HG03175 (cell line): Measurements from ENCODE around the gene LRRTM2.

Experiments used
- ATAC-seq: cut with Tn5 transposase; IDR thresholded peaks from one replicate; pipeline ENCODE4 v1.9.1; 2021; ENCODE audit warnings: mild to moderate bottlenecking, moderate library complexity; ENCODE audit not compliant: unreplicated experiment

The LRRTM2 gene

DNA sequence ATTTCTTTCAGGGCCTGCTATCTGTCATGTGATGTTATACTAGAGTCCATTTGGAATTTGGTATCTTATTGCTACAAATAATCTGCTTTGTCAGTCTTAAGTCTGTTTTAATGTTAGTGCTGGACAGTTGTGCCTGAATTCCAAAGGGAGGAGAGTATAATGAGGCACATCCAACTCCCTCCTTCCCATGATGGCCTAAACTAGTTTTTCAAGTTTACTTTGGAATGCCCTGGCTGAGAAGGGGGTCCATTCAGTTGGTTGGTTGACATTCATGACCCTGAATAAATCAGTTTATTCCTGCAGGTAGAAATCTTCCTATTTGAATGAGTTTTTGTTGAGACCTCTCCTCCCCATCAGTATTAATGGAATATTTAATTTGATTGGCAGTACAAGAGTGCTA lies 9.4 kb upstream of the LRRTM2 start:
- ATAC-seq = no peak

DNA sequence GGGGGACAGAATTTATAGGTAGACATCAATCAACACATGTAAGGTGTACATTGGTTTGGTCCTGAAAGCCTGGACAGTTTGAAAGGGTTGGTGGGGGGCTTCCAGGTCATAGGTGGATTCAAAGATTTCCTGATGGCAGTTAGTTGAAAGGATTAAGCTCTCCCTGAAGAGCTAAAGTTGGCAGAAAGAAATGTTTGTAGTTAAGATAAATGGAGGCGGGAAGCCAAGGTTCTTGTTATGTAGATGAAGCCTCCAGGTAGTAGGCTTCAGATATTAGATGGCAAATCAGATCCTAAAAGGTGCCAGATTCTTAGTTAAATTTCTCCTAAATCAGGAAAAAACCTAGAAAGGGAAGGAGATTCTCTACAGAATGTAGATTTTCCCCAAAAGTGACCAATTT lies 9.0 kb upstream of the LRRTM2 start:
- ATAC-seq = no peak

DNA sequence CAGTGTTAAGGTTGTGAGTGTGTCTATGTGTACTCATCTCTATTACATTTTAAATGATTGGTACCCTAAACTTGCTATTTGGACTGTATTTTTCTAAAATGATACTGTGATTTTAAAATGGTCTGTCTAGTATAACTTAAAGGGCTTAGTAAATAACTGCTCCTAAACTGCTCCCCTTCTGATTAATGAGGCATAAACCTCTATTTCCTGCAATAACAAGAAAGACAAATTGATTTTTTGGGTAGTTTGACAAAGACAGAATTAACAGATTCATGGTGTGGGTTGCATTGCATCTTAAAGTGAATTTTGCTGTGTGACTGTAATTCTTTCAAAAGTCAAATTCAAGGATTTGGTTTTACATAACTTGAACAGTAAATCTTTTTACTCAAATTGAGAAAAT lies 8.1 kb upstream of the LRRTM2 start:
- ATAC-seq = no peak

DNA sequence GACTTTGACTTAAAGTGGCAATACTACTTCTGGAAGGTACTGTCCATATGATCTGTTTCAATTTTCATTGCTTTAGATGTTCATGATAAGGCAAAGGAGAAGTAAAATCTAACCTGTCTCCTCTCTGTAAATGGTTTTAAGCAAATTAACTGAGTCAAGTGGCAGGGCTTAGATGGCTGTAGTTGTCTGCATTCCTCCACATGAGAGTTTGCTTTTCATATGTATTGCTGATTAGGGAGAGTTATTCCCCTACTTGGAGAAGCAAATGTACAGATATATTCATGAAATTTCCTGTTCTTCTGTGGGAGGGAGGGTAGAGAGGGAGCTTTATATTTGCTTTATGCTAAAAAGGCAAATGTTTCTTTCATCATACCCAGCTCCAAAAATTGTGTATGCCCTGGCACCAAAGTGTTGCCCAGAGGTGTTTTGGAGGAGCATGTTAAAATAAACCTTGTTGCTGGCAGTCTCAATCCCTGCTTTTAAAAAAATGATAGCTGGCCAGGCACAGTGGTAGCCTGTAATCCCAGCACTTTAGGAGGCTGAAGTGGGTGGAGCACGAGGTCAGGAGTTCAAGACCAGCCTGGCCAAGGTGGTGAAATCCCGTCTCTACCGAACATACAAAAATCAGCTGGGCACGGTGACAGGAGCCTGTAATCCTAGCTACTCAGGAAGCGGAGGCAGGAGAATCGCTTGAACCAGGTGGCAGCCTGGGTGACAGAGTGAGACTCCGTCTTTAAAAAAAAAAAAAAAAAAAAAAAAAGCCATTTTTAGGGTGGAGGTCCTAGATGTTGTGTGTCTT lies 3.5 kb upstream of the LRRTM2 start:
- no peak for ATAC-seq

DNA sequence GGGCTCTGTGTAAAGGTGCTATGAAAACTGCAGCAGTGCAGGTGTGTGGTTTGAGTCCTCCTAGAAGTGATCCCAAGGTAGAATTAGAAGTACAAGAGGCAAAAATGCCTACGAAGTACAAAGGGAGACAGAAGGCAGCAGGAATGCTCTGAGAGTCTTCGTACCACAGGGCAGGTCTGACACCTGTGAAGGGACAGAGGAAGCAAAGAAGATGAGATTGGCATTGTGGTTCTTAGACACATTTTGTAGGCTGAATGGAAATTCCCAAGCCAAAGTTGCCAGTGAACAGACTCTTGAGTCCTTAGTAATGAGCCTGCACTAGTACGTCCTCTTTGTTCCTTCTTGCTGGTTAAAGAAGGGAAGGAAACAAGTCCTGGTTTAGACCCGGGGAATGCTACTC lies 1.7 kb upstream of the LRRTM2 start:
- no peak for ATAC-seq

DNA sequence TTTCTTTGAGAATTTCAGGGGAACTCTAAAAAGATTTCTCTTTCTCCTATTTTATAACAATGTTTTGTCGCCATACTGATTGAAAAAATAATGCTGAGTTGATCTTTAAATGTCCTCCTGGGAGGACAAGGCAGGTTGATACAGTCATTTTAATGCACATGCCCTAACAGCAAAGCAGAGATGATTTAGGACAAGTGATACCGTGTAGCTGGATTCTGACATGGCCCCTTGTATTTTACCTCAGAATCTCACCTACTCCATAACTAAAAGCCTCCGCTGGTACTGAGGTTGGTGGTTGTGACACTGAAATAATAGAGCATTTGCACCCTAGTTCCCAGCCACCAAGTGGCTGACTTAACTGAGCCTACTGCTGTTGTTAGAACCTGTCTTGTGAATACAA lies 811 bp upstream of the LRRTM2 start:
- no peak for ATAC-seq

DNA sequence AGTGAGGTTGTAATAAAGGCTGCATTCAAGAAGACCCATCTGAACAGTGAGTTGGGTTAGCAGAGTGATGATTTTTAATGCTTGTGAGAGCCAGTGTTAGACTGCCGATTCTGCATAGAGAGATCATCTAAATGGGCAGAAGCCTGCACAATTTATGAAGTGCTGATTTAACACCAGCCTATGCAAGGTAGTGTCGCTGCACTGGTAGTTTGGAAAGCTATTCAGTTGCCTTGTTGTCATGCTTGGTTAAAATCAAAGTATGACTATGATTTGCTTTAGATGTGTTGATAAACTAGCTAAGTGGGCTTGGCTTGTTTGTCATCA lies 379 bp upstream of the LRRTM2 start:
- no peak for ATAC-seq

DNA sequence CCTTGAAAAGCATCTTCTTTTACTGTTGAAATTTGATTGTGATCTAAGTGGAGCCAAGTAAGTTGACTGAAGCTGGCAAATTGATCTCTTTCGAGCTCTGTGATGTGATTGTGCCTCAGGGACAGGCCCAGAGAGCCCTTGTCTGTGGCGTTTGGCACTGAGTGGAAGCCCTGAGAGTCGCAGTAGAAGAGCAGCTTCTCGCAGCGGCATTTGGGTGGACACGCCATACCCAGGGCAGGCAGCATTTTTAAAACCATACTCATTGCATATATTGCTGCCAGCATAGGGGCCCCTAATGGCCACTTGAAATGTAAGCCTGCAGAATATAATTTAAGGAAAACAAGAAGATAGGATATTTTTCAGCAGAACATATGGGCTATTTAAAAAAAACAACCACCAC lies 894 bp downstream of the LRRTM2 start:
- ATAC-seq = no peak

DNA sequence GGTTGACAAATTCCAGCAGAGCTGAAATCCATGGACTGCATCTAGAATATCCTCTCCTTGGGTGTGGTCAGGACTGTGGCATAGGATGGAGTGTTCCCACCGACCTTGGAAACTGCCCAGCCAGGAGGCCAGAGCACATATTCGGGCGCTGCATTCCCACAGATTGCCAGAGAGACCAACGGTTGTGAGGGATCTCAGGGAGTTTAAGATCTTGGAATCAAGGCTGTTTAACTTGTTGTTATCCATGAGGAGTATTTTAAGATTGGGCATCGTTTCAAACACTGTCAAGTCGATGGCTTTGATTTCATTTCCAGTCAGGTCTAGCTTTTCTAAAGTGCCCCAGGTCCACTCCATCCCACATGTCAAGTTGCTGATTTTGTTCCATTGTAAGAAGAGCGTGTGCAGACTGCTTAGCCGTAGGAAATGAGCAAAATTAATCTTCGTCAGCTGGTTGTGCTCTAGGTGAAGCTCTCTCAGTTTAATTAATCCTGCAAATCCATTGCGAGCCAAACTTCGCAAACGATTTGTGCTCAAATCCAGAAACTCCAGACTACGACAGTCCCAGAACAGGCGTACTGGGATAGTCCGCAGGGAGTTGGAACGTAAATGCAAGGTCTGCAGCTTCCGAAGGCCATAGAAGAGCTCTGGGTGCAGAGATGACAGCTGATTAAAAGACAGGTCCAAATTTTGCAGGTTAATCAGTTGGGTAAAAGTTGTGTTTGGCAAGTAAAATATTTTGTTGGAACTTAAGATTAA lies 1.5 kb downstream of the LRRTM2 start:
- no peak for ATAC-seq

DNA sequence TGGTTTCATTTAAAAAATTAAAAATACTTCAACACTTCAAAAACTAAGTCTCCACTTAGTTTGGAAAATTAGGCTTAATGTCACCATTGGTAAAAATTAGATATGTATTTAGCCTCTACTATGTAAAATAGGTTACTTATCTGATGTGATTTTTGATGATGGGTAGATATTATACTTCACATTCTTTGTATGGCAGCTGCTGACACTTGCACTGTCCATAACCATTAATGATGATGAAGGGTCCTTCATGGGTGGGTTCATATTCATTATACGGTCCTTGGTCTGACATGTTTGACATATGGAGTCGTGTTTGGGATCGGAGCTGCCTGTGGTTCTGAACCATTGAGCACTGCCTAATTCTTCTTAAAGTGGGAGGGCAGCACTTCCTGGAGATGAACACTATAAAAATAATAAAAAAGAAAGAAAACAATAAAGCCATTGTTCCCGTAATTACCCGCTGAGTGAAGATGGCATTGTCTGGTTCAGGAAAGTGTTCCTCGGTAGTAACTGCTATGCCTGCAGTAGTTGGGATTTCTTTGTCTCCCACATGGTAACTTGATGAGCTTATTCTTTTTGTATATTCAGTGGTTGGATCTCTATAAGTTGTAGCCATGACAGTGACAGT lies 2.2 kb downstream of the LRRTM2 start:
- no peak for ATAC-seq

DNA sequence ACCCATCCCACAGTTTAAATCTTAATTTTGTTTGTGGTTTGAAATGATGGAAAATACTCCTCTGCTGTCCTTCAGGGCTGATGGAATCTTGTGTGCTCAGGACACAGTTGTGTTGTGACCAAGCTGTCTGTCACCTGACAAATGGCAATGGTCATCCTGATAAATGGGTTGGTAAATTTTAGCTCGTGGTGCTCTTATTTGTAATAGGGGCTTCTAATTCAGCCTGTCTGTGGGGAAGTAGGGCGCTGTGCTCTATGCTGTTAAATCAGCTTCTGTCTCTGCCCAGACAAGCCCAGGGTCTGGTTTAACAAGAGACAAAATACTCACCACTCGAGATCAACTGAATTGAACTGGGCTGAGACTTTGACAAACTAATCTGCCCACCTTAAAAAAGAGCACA lies 4.5 kb downstream of the LRRTM2 start:
- no peak for ATAC-seq

DNA sequence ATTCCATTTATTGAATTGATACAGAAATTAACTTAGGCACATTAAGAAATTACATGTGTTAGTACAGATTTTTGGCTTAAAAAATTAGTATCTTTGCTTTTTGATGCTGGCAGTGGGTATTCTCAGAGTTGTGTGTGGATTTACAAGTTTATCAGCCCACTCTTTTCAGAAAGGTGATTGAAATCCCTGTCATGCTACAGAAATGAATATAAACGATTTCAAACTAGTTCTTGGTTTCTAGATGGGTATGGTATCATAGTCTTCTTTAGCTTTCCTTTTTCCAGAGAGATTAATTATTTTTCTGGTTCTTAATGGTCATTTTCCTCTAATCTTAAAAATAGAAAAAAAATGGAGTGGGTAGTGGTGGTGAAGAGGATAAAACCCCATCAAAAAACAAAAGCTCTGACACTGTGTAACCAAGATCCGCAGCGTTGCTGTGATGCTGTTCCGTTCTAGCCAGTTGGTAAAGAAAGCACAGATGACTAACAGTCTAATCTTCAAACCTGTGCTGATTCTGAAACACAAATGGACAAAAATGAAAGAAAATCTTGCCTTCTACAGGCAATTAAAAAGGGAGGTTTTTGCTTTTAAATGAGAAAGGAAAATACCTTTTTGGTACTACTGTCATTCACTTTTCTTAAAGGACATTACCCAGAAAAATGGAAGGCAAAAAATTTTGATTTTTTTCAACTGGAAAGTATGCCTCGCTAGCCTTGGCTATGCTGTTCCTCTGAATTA lies 5.2 kb downstream of the LRRTM2 start:
- ATAC-seq = no peak

DNA sequence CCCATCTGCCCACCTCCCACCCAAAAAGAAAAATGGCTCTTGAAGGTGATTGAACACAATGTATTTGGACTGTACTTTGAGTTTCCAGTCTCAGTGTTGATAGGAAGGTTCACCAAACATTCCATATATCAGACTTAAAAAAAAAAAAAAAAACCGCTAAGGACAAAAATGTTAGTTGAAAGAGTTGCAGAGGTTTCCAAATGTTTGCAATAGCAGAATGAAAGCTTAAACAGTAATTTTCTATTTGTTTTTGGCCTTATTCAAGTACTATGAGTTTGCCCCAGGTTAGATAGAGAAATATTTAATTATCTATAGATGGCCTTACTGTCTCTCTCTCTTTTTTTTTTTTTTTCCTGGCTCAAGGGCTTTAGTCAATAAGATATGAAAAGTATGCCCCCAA lies 6.1 kb downstream of the LRRTM2 start:
- ATAC-seq = no peak

DNA sequence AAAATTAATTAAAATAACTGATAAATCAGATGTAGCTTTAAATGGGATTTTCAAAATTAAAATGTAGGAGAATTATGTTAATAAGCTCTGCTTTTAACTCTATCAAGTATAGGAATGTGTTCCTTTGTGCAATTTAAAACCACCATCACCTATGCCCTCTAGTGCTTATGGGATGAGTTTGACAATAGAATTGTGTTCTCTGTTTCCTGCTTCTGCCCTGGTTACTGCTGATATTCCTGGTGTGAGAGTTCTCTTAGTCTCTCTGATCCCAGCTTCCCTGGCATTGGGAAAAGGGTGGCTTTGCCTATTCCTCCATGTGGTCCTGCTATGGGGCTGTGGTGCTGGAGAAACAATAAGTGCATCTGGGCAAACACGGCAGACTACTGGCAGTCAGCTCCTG lies 8.1 kb downstream of the LRRTM2 start:
- ATAC-seq = no peak

DNA sequence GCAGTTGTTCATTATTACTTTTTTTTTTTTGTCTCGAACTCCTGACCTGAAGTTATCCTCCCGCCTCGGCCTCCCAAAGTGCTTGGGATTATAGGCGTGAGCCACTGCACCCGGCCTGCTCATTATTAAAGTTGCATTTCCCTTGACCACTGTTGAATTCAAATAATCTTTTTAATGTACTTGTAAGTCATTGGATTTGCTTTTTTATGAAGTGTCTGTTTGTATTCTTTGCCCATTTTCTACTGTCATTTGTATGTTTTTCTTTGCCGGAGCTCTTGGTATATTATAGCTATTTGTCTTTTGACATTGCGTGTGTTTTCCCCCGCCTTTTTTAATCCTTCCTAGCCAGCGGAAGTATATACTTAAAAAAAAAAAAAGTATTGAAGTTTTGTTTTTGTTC lies 22.0 kb downstream of the LRRTM2 start:
- ATAC-seq = no peak

DNA sequence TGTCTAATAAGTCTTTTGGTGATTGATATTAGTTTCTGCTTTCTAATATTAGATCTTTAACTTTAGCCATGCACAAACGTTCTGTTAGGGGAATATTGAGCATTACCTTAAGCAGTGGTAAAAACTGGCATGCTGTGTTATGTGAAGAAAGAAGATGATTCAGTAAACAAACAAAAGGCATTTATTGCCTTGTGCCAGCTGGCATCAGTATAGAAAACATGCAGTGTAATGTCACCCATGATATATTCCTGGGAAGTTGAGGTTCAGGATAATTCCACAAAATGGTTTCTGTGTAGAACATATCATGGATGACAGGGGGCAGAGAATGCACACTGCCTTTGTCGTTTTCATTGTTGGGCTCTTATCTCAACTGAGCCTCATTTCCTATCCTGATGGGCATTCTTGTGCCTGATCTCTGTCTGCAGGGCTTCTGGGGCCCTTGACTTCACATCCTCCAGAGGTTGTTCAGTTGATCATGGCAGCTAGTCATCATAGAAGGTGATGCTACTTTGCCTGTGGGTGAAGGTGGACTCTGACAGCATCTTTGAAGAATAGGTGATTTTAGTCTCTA lies 24.2 kb downstream of the LRRTM2 start:
- ATAC-seq = no peak

DNA sequence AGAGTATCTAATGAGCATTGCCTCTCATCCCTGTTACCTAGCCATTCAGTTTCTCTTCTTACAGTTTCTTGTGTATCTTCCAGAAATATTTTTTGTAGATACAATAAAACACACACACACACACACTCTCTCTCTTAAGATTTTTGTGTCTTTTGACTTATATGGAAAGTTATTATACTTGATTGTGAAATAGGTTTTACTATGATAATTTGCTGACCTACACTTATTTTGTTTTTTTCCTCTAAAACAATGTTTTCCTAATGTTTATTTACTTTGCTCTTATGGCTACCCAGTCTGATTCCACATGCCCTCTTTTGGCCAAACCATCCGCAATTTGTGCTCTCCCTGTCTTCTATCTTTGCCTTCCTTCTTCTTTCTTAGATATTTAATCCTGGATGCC lies 25.3 kb downstream of the LRRTM2 start:
- ATAC-seq = no peak

DNA sequence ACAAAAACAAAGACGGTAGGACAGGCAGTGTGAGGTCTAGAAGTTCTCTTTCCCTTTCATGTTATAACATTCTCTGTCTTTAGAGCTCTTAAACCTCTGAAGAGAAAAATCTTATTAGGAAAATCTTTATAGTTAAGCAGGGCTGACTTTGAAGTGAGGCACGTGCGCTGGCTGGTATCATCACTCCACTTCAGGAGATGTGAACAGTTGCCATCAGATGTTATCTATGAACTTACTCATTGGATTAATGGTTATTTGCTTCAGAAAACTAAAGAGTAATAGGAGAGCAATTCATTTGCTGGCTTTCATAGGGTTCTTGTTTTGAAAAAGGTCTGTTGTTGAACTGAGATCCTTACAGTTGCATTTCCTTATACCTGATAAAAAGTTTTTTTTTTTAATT lies 25.7 kb downstream of the LRRTM2 start:
- ATAC-seq = no peak

DNA sequence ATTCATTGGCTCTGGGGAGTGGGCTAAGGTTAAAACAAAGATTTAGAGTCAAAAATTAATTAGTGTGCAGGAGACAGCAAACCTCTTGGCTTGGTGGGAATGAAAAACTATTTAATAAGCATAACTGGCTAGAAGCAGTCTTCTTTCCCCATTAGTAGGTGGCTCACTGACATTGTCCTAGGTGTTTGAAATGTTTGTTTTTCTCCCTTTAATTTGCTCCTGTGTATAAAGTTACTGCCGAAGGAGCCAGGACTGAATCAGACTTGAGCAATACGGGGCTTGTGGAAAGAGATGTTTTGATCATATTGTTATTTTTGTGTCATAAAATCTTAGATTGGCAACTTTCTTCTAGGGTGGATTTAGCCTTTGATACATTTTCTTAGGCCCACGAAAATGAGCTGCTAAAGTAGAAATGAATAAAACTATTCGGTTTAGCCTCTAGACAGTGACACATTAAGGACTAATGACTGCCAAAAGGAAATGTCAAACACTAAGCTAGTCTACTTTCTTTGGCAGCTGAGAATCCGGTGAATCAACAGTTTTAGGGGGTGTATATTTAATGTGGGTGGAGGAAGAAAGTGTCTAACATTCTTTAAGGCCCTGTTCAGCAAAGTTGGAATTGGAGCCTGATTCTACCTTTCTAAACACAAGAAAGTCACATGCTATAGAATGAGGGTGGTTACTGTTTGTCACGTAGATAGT lies 30.2 kb downstream of the LRRTM2 start:
- no peak for ATAC-seq

DNA sequence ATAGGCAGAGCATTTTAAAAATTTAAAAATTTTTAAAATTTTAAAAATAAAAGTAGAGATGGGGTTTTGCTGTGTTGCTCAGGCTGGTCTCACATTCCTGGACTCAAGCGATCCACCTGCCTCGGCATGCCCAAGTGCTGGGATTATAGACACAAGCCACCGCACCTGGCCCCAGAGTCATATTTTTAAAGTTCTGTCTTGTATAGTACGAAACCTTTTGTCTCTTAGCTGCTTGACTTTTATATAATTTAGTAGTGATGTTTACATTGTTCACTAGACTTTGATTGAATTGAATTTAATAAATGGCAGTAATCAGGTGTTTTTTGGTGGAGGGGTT lies 31.0 kb downstream of the LRRTM2 start:
- no peak for ATAC-seq
